ENCODE measurements around the gene MKX. TPM values are rescaled to one million over a fixed set of nuclear protein-coding genes. Genes with fewer than 3 reads are reported as not detected.

MKX gene
- total RNA-seq, 1 donor from 2014 or later: 0.31 TPM

DNA sequence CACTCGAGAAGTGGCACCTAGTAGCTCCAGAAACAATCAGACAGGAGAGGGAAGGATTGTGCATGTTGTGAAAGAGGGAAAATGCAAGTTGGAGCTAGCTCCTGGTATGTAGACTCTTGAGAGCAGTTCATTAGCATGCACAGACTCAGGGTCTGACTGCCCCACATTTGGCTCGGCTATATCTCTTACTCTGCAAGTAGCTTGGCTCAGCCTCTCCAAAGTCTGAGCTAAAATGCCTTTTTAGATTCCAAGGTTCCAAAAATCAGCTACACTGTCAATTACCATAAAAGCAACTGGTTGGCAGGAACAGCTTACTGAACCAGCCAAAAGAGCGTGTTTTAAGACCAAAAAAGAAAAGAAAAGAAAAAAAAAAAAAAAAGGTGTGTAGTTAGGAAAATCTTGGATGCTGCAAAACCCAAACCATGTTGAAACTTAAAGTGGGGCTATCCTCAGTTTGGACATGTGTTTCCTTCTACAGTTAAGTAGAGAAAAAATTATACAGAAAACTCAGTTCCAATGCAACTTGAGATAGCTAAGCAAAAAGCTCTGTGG, 65.5 kb downstream of the MKX start:
- Mint-ChIP-seq H3K4me1 (ENCODE audit: low read depth) (no peaks in the 10 kb centered on the region), H3K9me3 (ENCODE audit: low read depth) (no peaks in the 10 kb centered on the region), H3K27me3 (peaks cover 2% of the 10 kb centered on the region), H3K36me3 (ENCODE audit: insufficient read depth) (no peaks in the 10 kb centered on the region), H3K27ac (no peak overlapping the region), H3K4me3 (ENCODE audit: low read depth) (no peak overlapping the region)
- no peak for DNase-seq (ENCODE audit: low spot score, unreplicated experiment)
- TF ChIP-seq, protein P1, sequence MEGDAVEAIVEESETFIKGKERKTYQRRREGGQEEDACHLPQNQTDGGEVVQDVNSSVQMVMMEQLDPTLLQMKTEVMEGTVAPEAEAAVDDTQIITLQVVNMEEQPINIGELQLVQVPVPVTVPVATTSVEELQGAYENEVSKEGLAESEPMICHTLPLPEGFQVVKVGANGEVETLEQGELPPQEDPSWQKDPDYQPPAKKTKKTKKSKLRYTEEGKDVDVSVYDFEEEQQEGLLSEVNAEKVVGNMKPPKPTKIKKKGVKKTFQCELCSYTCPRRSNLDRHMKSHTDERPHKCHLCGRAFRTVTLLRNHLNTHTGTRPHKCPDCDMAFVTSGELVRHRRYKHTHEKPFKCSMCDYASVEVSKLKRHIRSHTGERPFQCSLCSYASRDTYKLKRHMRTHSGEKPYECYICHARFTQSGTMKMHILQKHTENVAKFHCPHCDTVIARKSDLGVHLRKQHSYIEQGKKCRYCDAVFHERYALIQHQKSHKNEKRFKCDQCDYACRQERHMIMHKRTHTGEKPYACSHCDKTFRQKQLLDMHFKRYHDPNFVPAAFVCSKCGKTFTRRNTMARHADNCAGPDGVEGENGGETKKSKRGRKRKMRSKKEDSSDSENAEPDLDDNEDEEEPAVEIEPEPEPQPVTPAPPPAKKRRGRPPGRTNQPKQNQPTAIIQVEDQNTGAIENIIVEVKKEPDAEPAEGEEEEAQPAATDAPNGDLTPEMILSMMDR (IDR thresholded peaks at IDR 0.05; ENCODE audit: unreplicated experiment): no peak

DNA sequence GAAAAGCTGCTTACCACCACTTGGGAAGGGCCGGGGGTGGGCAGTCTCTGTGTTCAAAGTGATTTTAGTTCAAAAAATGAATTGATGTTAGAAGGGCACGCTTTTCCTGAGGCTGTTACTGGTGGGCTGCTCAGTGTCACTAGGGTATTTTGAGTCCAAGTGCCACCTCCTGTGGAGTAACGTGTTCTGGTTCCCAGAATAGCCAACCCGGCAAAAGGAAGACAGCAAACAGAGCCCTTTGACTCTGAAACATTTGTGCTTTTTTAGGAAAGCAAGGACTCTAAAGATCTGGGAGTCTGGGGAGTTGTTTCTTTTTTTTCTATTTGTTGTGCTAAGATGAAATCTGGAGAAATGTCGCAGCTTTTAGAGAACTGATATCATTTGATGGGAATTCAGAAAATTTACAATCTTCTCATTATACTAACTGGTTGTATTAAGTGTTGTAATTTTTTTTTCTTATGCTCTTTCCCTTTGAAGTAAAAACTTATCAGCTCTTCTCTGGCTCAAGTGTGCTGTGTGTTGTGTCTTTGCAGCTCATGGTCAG, 66.2 kb downstream of the MKX start:
- no peak overlapping the region for H3K27ac Mint-ChIP-seq
- no peaks in the 10 kb centered on the region for H3K9me3 Mint-ChIP-seq (ENCODE audit: low read depth)
- no peak overlapping the region for H3K4me3 Mint-ChIP-seq (ENCODE audit: low read depth)
- H3K4me1 Mint-ChIP-seq (ENCODE audit: low read depth): no peaks in the 10 kb centered on the region
- no peaks in the 10 kb centered on the region for H3K36me3 Mint-ChIP-seq (ENCODE audit: insufficient read depth)
- no peak for DNase-seq (ENCODE audit: low spot score, unreplicated experiment)
- TF ChIP-seq, protein P1 (IDR thresholded peaks at IDR 0.05; ENCODE audit: unreplicated experiment): no peak
- peaks cover 2% of the 10 kb centered on the region for H3K27me3 Mint-ChIP-seq

- Mint-ChIP-seq H3K4me3 (ENCODE audit: low read depth) (no peak overlapping the region), H3K36me3 (ENCODE audit: insufficient read depth) (no peaks in the 10 kb centered on the region), H3K27ac (no peak overlapping the region), H3K27me3 (peaks cover 2% of the 10 kb centered on the region), H3K9me3 (ENCODE audit: low read depth) (no peaks in the 10 kb centered on the region), H3K4me1 (ENCODE audit: low read depth) (no peaks in the 10 kb centered on the region)
- TF ChIP-seq, protein P1 (IDR thresholded peaks at IDR 0.05; ENCODE audit: unreplicated experiment): no peak
- no peak for DNase-seq (ENCODE audit: low spot score, unreplicated experiment)
These were observed 67.5 kb downstream of the MKX start for GRCh38 chr10:27678166-27678565.

GRCh38 chr10:27673065-27673464, 72.6 kb downstream of the MKX start:
- no peak overlapping the region for H3K27ac Mint-ChIP-seq
- TF ChIP-seq, protein P1 (IDR thresholded peaks at IDR 0.05; ENCODE audit: unreplicated experiment): no peak
- H3K4me3 Mint-ChIP-seq (ENCODE audit: low read depth): no peak overlapping the region
- H3K9me3 Mint-ChIP-seq (ENCODE audit: low read depth): no peaks in the 10 kb centered on the region
- DNase-seq (ENCODE audit: low spot score, unreplicated experiment): no peak
- H3K4me1 Mint-ChIP-seq (ENCODE audit: low read depth): no peaks in the 10 kb centered on the region
- no peaks in the 10 kb centered on the region for H3K36me3 Mint-ChIP-seq (ENCODE audit: insufficient read depth)
- no peaks in the 10 kb centered on the region for H3K27me3 Mint-ChIP-seq

DNA sequence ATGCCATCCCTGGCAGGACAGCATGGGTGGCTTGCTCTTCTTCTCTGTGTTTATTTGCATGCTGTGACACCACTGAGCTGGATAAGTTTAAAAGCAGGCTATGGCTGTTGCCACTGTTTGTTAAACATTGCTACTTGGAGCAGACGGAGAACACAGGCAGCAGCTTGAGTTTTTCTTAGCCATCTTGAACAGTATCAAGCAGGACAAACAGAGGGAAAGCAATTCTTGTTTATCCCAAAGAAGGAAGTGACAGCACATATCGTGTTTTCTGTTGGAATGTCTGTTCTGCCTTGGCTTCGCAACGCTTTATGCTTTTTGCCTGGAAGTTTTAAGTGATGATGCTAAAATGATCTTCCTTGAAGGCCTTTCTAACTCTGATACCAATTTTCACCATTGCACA, 73.8 kb downstream of the MKX start:
- no peak overlapping the region for H3K4me3 Mint-ChIP-seq (ENCODE audit: low read depth)
- H3K9me3 Mint-ChIP-seq (ENCODE audit: low read depth): no peaks in the 10 kb centered on the region
- H3K27ac Mint-ChIP-seq: no peak overlapping the region
- TF ChIP-seq, protein P1 (IDR thresholded peaks at IDR 0.05; ENCODE audit: unreplicated experiment): no peak
- no peaks in the 10 kb centered on the region for H3K27me3 Mint-ChIP-seq
- H3K36me3 Mint-ChIP-seq (ENCODE audit: insufficient read depth): no peaks in the 10 kb centered on the region
- H3K4me1 Mint-ChIP-seq (ENCODE audit: low read depth): no peaks in the 10 kb centered on the region
- DNase-seq (ENCODE audit: low spot score, unreplicated experiment): no peak
